Tibial nerve (tissue), 4 donors: ENCODE measurements around the gene RAB9B. TPM values are rescaled to one million over a fixed set of nuclear protein-coding genes. Genes with fewer than 3 reads are reported as not detected.

ENCODE experiments used
- DNase-seq, 2 donors: peaks; one replicate each; pipeline ENCODE4 v3.0.0-alpha.2; 2019; ENCODE audit warnings: low spot score in 2 of 2
- H3K27ac ChIP-seq, 4 donors: fragments of 200-600 bp; sonication (generic) in 3 of 4; one replicate each; pipeline ENCODE4 v1.5.1; 2017 to 2019; ENCODE audit warnings: mild to moderate bottlenecking in 1 of 4
- H3K27me3 ChIP-seq, 2 donors: fragments of 200-600 bp; sonication (generic) in 1 of 2; one replicate each; pipeline versions ENCODE4 v1.5.1 to v1.6.0; 2017 to 2019
- H3K36me3 ChIP-seq, 3 donors: fragments of 200-600 bp; sonication (generic); one replicate each; pipeline ENCODE4 v1.5.1; 2018 to 2019
- H3K4me1 ChIP-seq, 4 donors: fragments of 200-600 bp; sonication (generic) in 3 of 4; one replicate each; pipeline ENCODE4 v1.5.1; 2017 to 2019
- H3K4me3 ChIP-seq, 4 donors: fragments of 200-600 bp; sonication (generic) in 3 of 4; one replicate each; pipeline ENCODE4 v1.5.1; 2017 to 2019; ENCODE audit warnings: mild to moderate bottlenecking in 1 of 4, moderate library complexity in 1 of 4
- H3K9me3 ChIP-seq, 4 donors: fragments of 200-600 bp; sonication (generic) in 3 of 4; one replicate each; pipeline ENCODE4 v1.5.1; 2017 to 2019
- EP300 ChIP-seq, 2 donors: sonication (generic); formaldehyde crosslinking; IDR thresholded peaks; one replicate each; pipeline ENCODE4 v1.6.1; 2017; ENCODE audit warnings: antibody characterized with exemption in 2 of 2, mild to moderate bottlenecking in 1 of 2
- POLR2A ChIP-seq, 2 donors: fragments of 450-650 bp; IDR thresholded peaks; one replicate each; pipeline ENCODE4 v1.6.1; 2017; ENCODE audit warnings: antibody characterized with exemption in 2 of 2, mild to moderate bottlenecking in 2 of 2, moderate library complexity in 2 of 2
- WGBS, 2 donors: methylation state at CpG; one replicate each; pipeline ENCODE4 v1.1.5; 2018; 5-methylcytosine and 5-hydroxymethylcytosine counted together
- total RNA-seq, 4 donors: library from RNA; depleted of rRNA; stranded (reverse); fragments of >200 nt; gene quantifications; one replicate each; pipeline ENCODE4 v1.1.0, GENCODE V29; 2016
- TF ChIP-seq, protein P1 (sequence below), 5 experiments: fragments of 200-600 bp in 3 of 5; fragments of 450-650 bp in 2 of 5; sonication (generic) in 3 of 5; IDR thresholded peaks; one replicate each; pipeline ENCODE4 v1.5.1; 2016 to 2019; ENCODE audit warnings: antibody characterized with exemption in 5 of 5, mild to moderate bottlenecking in 3 of 5, moderate library complexity in 2 of 5

Gene RAB9B
- 1 to 10 TPM; 2.3 to 4.8 (median 3.0) TPM for total RNA-seq

DNA sequence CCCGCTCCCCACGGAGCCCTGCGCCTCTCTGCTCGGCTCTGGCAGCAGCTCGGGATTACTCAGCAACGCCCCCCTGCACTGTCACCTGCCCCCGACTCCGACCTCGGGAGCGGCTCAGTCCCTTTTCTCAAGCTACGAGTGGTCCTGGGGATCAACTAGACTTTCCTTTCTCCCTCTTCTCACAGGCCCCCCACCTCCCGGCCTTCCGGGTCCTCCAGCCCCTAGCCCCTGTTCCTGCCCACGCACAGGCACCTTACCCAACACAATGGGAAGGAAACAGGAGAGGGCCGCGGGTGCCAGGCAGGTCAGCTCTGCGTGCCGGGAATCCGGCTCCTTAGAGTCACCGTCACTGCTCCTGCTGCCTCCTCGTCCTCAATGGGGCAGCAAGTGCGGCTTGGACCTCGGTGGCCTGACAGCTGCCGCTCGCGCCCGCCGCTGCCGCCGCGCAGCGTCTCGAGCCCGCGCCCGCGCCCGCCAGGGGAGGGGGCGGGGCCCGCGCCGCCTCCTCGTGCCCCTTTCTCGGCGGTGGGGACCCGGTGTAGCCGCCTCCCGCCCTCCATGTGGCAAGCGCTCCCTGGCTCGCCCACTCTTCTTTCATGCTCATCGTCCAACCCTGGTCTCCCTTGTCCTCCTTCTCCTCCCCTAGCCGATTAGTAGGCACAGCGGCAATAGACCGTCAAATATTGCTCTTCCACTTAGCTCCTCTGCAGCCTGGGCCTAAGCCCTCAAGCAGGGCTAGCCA, at the start of gene RAB9B:
RAB9B (minus strand) TSS at position 455 of the 742 bp plus-strand sequence. CDS start 6,473 bp downstream, outside the sequence.
- DNase-seq: peak; percentile 13 to 36
- WGBS, 2 donors: 1 to 14% methylated on average over 31 to 53 of the region's 54 CpGs
- peak within 1 kb of the TSS; percentile 34 to 89 (median 71) for H3K27ac ChIP-seq

GRCh38 chrX:103879339-103879738, 47.3 kb upstream of the RAB9B start:
- H3K27ac ChIP-seq: no peak overlapping the region
- peaks cover 0 to 10% of the 10 kb centered on the region in 2 donors for H3K27me3 ChIP-seq
- H3K9me3 ChIP-seq: no peaks in the 10 kb centered on the region
- no peaks in the 10 kb centered on the region for H3K36me3 ChIP-seq
- no peaks in the 10 kb centered on the region for H3K4me1 ChIP-seq
- WGBS, 2 donors: 43 to 47% methylated on average over 2 of the region's 2 CpGs
- H3K4me3 ChIP-seq: no peak overlapping the region
- DNase-seq: no peak
- TF ChIP-seq POLR2A (IDR thresholded peaks at IDR 0.05): no peak

More for the DNA sequence above, at the start of gene RAB9B:
- no peaks in the 10 kb centered on the region for H3K36me3 ChIP-seq
- H3K9me3 ChIP-seq: no peaks in the 10 kb centered on the region
- H3K4me3 ChIP-seq: peak within 1 kb of the TSS; percentile 53 to 71 (median 57)
- no peak for TF ChIP-seq POLR2A (IDR thresholded peaks at IDR 0.05)
- peak in 1 of 2 donors; percentile 28 for TF ChIP-seq EP300 (IDR thresholded peaks at IDR 0.05)
- H3K4me1 ChIP-seq: peaks cover 0 to 3% (median 0%) of the 10 kb centered on the region in 4 donors
- peaks cover 0 to 48% of the 10 kb centered on the region in 2 donors for H3K27me3 ChIP-seq

DNA sequence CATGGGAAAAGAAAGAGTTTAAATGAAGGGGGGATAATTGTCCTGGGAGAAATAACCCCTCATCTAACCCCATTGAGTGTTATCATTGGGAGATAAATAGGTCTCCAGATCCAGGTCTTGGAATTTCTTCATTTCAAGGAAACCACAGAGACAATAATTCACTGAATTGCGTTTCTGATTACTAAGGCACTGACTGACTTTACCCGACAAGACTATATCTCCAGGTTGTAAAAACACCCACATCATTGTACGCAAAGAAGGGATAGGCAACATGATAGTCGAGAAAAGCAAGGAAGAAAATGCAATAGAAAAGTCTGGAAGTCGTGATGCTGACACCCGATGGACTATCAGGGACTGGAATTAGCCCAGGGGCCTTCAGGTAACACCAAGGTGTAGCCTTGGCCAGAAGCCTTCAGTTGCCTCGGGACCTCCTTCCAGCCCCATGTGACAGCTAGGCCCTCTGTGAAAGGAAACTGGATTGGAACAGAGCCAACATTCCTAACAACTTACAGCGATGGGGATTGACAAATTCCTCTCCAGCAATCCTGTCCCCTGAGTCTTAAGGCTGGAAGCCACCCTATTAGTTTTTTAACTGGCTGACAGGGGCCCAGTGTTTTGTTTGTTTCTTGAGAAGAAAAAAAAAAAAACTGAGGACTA, 46.5 kb upstream of the RAB9B start:
- H3K27me3 ChIP-seq: peaks cover 0 to 10% of the 10 kb centered on the region in 2 donors
- H3K4me3 ChIP-seq: no peak overlapping the region
- TF ChIP-seq POLR2A (IDR thresholded peaks at IDR 0.05) (no peak), EP300 (IDR thresholded peaks at IDR 0.05) (no peak)
- TF ChIP-seq, protein P1, sequence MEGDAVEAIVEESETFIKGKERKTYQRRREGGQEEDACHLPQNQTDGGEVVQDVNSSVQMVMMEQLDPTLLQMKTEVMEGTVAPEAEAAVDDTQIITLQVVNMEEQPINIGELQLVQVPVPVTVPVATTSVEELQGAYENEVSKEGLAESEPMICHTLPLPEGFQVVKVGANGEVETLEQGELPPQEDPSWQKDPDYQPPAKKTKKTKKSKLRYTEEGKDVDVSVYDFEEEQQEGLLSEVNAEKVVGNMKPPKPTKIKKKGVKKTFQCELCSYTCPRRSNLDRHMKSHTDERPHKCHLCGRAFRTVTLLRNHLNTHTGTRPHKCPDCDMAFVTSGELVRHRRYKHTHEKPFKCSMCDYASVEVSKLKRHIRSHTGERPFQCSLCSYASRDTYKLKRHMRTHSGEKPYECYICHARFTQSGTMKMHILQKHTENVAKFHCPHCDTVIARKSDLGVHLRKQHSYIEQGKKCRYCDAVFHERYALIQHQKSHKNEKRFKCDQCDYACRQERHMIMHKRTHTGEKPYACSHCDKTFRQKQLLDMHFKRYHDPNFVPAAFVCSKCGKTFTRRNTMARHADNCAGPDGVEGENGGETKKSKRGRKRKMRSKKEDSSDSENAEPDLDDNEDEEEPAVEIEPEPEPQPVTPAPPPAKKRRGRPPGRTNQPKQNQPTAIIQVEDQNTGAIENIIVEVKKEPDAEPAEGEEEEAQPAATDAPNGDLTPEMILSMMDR (IDR thresholded peaks at IDR 0.05): no peak
- no peaks in the 10 kb centered on the region for H3K36me3 ChIP-seq
- H3K9me3 ChIP-seq: no peaks in the 10 kb centered on the region
- WGBS, 2 donors: 59 to 69% methylated on average over 8 of the region's 8 CpGs
- no peaks in the 10 kb centered on the region for H3K4me1 ChIP-seq
- no peak overlapping the region for H3K27ac ChIP-seq
- no peak for DNase-seq

DNA sequence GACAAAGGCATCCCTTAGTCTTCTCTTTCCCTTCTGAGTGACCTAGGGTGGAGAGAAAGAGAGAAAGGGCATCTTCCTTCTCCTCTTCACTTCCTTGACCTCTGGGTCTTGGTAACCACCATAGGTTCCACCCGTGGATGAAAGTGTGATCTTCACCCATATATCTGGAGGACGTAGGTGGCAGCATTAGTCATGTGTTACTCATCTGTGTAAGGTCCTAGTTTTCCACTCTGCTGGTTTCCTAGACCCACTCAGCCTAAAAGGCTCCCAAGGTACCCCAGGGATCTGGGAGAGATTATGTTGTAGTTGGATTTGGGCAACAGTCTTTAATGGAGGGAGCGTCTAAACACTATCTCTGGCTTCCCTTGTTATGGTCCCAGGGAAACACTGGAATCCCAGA, 45.5 kb upstream of the RAB9B start:
- no peaks in the 10 kb centered on the region for H3K9me3 ChIP-seq
- no peaks in the 10 kb centered on the region for H3K4me1 ChIP-seq
- 76 to 80% methylated on average over 3 of the region's 3 CpGs for WGBS, 2 donors
- H3K27me3 ChIP-seq: peaks cover 0 to 10% of the 10 kb centered on the region in 2 donors
- no peak overlapping the region for H3K27ac ChIP-seq
- no peaks in the 10 kb centered on the region for H3K36me3 ChIP-seq
- no peak overlapping the region for H3K4me3 ChIP-seq
- TF ChIP-seq POLR2A (IDR thresholded peaks at IDR 0.05): no peak
- no peak for DNase-seq

- WGBS, 2 donors: 39 to 50% methylated on average over 5 of the region's 5 CpGs
- TF ChIP-seq, protein P1 (IDR thresholded peaks at IDR 0.05): no peak
- TF ChIP-seq EP300 (IDR thresholded peaks at IDR 0.05): no peak
- no peak for TF ChIP-seq POLR2A (IDR thresholded peaks at IDR 0.05)
- peaks cover 0 to 10% of the 10 kb centered on the region in 2 donors for H3K27me3 ChIP-seq
- DNase-seq: no peak
- no peak overlapping the region for H3K27ac ChIP-seq
- no peaks in the 10 kb centered on the region for H3K9me3 ChIP-seq
- no peak overlapping the region for H3K4me3 ChIP-seq
- H3K36me3 ChIP-seq: no peaks in the 10 kb centered on the region
- H3K4me1 ChIP-seq: no peaks in the 10 kb centered on the region
Measured at GRCh38 chrX:103864886-103865534, 33.0 kb upstream of the RAB9B start.

DNA sequence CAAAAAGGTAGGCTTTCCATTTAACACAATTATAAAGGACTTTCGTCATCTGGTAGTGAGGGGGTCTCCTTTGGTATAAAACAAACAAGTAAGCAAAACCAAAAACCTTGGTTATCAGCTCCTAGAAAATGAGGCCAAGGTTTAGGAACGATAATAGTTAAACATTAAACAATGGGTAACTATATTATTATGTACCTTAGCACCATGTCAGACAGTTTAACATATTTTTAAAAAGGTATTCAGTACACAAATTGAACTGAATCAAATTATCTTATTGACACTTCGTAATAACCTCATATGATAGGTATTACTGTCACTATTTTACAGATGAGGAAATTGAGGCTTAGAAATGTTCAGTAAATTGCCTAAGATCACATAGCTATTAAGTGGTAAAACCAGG, 32.1 kb upstream of the RAB9B start:
- no peak overlapping the region for H3K27ac ChIP-seq
- no peak for TF ChIP-seq POLR2A (IDR thresholded peaks at IDR 0.05)
- TF ChIP-seq EP300 (IDR thresholded peaks at IDR 0.05): no peak
- TF ChIP-seq, protein P1 (IDR thresholded peaks at IDR 0.05): no peak
- WGBS, 2 donors: 71 to 98% methylated on average over 3 of the region's 3 CpGs

More for the DNA sequence above, 32.1 kb upstream of the RAB9B start:
- DNase-seq: no peak
- Histone ChIP-seq H3K4me1 (no peaks in the 10 kb centered on the region), H3K9me3 (no peaks in the 10 kb centered on the region), H3K27me3 (peaks cover 0 to 10% of the 10 kb centered on the region in 2 donors), H3K4me3 (no peak overlapping the region), H3K36me3 (no peaks in the 10 kb centered on the region)
